ENCODE data around the gene GNS. TPM values are rescaled to one million over a fixed set of nuclear protein-coding genes. Genes with fewer than 3 reads are reported as not detected.

GNS gene
- total RNA-seq, 2 donors from 2014 or later, result 76.5 to 106 TPM

- H3K27me3 ChIP-seq, result no peaks in the 10 kb centered on the region
- no peak for TF ChIP-seq CTCF (IDR thresholded peaks at IDR 0.05)
- no peak overlapping the region for H3K4me3 ChIP-seq
- no peak for DNase-seq (ENCODE audit: low spot score)
- H3K27ac ChIP-seq, result no peak overlapping the region
- peaks cover 2% of the 10 kb centered on the region for H3K36me3 ChIP-seq
- peaks cover 0 to 18% of the 10 kb centered on the region in 2 donors for H3K4me1 ChIP-seq
- no peaks in the 10 kb centered on the region for H3K9me3 ChIP-seq
Observed at GRCh38 chr12:64700532-64700931, 58.7 kb downstream of the GNS start.

GRCh38 chr12:64699504-64700115 is 59.6 kb downstream of the GNS start:
- Histone ChIP-seq H3K27ac (no peak overlapping the region), H3K27me3 (no peaks in the 10 kb centered on the region), H3K36me3 (peaks cover 11% of the 10 kb centered on the region), H3K9me3 (no peaks in the 10 kb centered on the region), H3K4me1 (peaks cover 0 to 20% of the 10 kb centered on the region in 2 donors), H3K4me3 (no peak overlapping the region)
- TF ChIP-seq CTCF (IDR thresholded peaks at IDR 0.05), result no peak
- no peak for DNase-seq (ENCODE audit: low spot score)

GRCh38 chr12:64696080-64696741 is 63.0 kb downstream of the GNS start:
- Histone ChIP-seq H3K27ac (no peak overlapping the region), H3K4me3 (no peak overlapping the region), H3K27me3 (no peaks in the 10 kb centered on the region), H3K36me3 (peaks cover 25% of the 10 kb centered on the region), H3K9me3 (no peaks in the 10 kb centered on the region), H3K4me1 (peaks cover 0 to 35% of the 10 kb centered on the region in 2 donors)
- TF ChIP-seq CTCF (IDR thresholded peaks at IDR 0.05), result peak; percentile 13 to 59
- no peak for DNase-seq (ENCODE audit: low spot score)

GRCh38 chr12:64695550-64695949 is 63.7 kb downstream of the GNS start:
- no peak overlapping the region for H3K27ac ChIP-seq
- H3K27me3 ChIP-seq, result no peaks in the 10 kb centered on the region
- no peak for DNase-seq (ENCODE audit: low spot score)
- H3K36me3 ChIP-seq, result peaks cover 25% of the 10 kb centered on the region
- no peak for TF ChIP-seq CTCF (IDR thresholded peaks at IDR 0.05)
- H3K4me1 ChIP-seq, result peaks cover 0 to 33% of the 10 kb centered on the region in 2 donors
- H3K4me3 ChIP-seq, result no peak overlapping the region
- no peaks in the 10 kb centered on the region for H3K9me3 ChIP-seq

- TF ChIP-seq CTCF (IDR thresholded peaks at IDR 0.05), result no peak
- peaks cover 0 to 33% of the 10 kb centered on the region in 2 donors for H3K4me1 ChIP-seq
- peak overlapping the region in 1 of 2 donors; percentile 8 for H3K27ac ChIP-seq
- no peak for DNase-seq (ENCODE audit: low spot score)
- peaks cover 25% of the 10 kb centered on the region for H3K36me3 ChIP-seq
- H3K9me3 ChIP-seq, result no peaks in the 10 kb centered on the region
- no peaks in the 10 kb centered on the region for H3K27me3 ChIP-seq
- H3K4me3 ChIP-seq, result no peak overlapping the region
Observed at GRCh38 chr12:64694130-64695040, 64.8 kb downstream of the GNS start.
